Stimulated activated CD4-positive, alpha-beta T cell treated with anti-CD3 and anti-CD28 coated beads, TNF-alpha, amount 100 ng/mL, for 48 hours (primary cell): ENCODE data around the gene NTMT1.
"Not testable (repeated sequence)": the region's sequence is repeated elsewhere in the genome, so short reads cannot be mapped to it uniquely, and the experiment has no call there.

Experiments used
- DNase-seq, 3 donors: peaks; one replicate each; pipeline ENCODE4 v3.0.0-alpha.2; 2020; ENCODE audit warnings: low read depth in 3 of 3

Gene NTMT1

DNA sequence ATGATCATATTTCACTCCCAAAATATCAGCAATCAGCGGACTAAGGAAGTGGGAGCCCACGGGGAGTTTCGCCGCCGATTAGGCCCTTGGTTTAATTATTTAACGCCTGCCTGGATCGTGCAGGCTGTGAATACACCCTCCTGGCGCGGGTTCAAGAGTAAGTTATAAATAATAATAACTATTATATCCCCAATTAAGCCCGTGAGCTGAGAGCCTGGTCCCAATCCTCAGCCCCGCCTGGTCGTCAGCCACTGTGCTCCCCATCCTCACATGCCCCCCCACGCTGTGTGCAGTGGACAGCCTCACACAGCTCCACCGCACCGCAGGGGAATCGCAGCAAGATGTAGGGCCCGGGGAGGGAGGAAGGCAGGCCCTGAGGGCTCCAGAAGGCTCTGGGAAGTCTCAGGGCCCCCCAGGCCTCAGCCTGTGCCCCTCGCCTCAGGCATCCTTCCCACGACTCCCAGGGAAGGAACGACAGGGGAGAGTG is 28.6 kb downstream of the NTMT1 start:
- no peak for DNase-seq

DNA sequence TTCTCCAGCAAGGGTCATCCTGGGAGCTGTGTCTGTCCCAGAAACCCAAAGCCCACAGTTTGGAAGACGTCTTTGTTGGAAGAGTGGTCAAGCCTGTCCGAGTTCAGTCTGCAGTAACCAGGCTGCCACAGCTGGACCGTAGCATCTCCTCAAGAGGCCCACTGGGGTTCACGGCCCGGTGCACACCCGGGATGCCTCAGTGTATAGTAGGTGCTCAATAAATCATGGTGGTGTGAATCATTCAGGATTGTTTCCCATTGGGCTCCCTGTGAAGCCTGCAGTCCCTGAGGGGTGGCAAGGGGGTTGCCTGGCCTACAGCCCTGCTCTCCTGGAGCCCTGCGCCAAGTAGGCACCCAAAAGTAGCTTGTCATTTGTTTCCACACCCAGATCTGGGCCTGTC is 29.2 kb downstream of the NTMT1 start:
- DNase-seq = no peak

- DNase-seq = no peak
Observed at GRCh38 chr9:129655696-129656095, 29.7 kb downstream of the NTMT1 start.

DNA sequence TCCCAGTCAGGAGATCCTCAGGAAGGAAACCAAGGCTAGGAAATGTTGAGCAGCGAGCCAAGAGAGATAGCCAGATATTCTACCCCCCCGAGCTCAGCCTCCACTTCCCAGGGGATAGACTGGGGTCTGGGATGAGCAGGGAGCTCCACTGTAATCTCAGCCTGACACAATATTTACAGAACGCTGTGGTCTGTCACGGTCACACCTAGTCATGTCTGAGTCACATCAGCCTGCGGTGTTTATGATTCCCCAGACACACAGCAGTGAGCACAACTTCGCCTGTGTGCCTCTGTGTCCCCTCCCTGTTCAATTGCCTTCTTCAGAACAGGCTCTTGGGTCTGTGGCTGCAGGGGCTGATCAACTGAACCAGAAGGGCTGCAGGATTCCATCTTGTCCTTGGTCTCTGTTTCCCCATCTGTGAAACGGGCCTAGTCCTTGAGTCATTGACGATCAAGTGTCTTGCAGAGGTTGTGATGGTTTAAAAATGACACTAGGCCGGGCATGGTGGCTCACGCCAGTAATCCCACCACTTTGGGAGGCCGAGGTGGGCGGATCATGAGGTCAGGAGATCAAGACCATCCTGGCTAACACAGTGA is 30.9 kb downstream of the NTMT1 start:
- no peak for DNase-seq

DNA sequence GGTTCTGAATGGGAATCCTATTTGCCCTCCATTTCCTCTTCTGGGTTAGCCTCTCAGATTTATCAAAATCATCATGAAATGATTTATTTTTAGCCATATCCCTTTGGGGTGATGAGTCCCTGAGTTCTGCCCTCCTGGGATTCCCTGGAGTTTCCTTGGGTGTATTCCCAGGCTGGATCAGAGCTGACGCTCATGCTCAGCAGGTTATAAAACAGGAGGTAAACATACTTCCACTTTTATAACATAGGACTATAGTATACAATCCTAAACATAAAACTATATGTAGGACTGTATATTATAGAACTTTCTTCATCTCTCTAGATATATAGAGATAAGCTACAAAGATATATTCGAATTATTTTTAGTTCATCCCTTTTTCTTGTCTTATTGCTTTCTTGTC is 35.1 kb downstream of the NTMT1 start:
- no peak for DNase-seq

DNA sequence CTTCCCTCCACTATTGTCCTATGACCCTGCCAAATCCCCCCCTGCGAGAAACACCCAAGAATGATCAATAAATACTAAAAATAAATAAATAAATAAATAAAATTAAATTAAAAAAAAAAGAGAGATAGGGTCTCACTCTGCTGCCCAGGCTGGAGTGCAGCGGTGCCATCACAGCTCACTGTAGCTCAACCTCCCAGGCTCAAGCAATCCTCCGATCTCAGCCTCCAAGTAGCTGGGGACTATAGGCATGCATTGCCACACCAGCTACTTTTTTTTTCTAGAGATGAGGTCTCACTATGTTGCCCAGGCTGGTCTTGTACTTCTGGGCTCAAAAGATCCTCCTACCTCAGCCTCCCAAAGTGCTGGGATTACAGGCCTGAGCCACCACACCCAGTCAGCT is 36.3 kb downstream of the NTMT1 start:
- DNase-seq = not testable (repeated sequence)

DNA sequence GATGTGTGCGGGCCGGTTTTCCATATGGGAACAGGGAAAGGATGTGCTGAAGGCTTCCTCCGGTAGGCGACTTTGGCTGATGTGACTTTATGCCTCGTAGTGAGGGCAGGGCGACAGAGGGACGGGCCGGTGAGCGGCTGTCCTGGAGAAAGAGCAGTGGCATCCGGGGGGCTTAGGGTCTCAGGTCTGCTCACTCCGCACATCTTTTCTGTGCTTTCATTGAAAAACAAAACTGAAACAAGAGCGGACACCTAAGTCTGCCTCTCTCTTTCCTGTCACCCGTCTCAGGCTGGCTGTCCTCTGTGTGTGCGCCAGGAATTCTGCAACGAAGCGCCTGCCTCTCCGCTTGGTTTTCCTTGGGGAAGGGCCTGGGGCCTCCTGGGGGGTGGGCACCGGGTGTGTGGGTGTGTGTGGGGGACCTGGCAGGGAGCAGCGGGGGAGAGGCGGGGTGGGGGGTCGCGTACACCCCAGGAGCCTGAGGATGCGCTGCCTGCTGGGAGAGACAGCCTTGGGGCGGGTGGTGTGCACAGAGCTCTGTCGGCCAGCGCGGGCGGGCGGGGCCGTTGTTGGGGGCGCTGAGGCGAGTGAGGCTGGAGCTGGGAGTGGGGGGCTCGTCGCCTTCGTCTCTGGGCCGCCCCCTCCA is 38.9 kb downstream of the NTMT1 start:
- no peak for DNase-seq

- DNase-seq = no peak
Observed at GRCh38 chr9:129665389-129665775, 39.4 kb downstream of the NTMT1 start, which contains the start of gene PRRX2. Gene PRRX2 (plus strand): TSS chr9:129665647. CDS start chr9:129665868, 221 bp downstream.

DNA sequence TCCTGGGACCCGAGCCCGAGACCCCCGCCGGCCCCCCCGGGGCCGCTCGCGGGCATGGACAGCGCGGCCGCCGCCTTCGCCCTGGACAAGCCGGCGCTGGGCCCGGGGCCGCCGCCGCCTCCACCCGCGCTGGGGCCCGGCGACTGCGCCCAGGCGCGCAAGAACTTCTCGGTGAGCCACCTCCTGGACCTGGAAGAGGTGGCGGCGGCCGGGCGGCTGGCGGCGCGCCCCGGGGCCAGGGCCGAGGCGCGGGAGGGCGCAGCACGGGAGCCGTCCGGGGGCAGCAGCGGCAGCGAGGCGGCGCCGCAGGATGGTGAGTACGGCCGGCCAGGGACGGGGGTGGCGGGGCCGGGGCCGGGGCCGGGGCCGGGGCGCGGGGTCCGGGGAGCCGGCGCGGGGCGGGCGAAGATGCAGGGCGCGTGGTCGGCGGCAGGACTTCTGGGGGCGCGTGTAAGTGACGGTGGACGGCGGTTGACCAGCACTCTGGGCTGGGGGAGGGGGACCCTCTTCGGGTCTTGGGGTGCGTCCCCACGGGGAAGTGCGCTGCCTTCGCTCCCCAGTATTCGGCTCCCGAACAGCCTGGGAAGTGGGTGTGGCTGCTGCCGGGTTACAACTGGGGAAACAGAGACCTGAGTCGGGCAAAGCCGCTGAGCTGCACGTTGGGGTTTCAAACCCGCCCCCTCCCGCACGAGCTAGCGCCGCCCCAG is 40.0 kb downstream of the NTMT1 start:
- DNase-seq = no peak

DNA sequence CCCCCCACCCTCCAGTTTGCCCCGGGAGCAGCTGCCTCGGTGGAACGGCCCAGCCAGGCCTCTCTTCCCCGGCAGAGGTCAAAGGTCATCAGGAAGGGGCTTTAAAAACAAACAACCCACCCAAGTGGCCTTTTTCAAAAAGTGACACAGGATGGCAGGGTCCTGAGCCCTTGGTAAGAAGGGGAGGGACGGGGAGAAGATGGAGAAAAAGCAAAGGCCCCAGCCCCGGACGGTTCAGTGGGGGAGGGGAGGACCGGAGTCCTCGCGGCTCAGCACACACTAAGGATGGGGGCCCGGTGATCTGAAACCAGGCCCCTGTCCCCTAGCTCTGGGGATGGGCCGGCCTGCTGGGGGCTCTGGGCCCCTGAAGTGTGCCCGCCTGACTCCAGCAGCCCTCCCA is 40.6 kb downstream of the NTMT1 start:
- DNase-seq = no peak

DNA sequence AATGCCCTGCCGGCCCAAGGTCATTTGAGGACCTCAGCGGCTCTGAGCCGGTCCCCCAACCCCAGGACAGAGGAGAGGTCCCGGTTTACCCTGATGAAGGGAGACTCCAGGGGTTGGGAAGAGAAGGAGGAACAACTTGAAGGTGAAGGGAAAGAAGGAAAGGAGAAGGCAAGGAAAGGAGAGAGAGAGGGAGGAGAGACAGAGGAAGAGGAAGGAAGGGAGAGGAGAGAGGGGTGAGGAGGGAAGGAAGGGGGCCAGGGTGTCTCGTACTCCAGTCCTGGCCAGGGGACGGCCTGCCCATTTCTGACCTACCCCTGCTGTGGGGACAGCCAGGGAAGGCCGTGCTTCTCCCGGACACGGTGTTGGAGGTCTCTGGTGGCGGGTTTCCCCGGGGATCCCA is 41.4 kb downstream of the NTMT1 start:
- DNase-seq = no peak

DNA sequence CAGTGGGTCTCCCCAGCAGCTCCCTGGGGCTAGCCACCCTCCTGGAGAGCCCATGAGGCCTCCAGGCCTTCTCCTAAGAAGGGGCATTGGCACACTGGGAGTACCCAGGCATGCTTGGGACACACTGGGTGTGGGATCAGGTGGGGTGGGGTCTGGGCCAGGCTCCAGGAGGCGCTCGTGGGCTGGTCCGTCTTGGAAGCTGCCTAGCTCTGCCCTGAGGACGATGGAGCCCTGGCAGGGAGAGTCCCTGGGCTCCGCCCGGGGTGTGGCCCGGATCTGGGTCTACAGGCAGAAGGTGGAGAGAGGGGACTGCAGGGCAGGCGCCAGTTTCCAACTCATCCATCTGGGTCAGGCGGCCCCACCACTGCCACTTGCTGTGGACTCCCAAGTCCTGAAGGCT is 41.9 kb downstream of the NTMT1 start:
- no peak for DNase-seq

GRCh38 chr9:129669141-129669718 is 43.3 kb downstream of the NTMT1 start:
- no peak for DNase-seq

DNA sequence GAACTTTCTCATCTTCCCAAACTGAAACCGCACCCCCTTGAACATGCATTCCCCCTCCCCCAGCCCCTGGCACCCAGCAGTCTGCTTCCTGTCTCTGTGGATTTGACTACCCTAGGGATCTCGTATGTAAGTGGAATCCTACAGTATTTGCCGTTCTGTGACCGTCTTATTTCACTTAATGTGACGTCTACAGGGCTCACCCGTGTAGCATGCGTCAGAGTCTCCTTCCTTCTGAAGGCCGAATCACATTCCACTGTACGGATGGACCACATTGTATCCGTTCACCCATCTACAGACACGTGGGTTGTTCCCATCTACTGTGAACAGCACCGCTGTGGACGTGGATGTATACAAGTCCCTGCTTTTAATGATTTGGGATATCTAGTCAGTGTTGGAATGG is 44.0 kb downstream of the NTMT1 start:
- DNase-seq = no peak

- DNase-seq = no peak
Observed at GRCh38 chr9:129671065-129671464, 45.1 kb downstream of the NTMT1 start.

- peak in 1 of 3 donors; percentile 21 for DNase-seq
Observed at GRCh38 chr9:129671519-129671918, 45.6 kb downstream of the NTMT1 start.

DNA sequence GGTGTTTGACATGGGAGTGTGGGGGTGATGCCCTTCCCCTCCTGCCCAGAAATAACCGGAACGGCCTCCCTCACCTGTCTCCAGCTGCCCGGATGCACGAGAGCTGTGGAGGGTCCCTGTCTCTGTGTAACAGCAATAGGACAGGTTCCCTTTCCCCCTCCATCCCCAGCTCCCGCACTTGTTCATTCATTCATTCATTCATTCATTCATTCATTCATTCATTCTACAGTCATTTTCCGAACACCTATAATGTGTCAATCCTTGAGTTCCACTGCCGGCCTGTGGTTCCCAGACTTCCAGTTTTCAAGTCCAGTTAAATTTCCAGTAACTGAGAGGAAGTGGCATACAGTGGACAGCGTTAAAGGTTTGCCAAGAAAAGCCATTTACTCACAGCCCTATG is 46.7 kb downstream of the NTMT1 start:
- DNase-seq = no peak

DNA sequence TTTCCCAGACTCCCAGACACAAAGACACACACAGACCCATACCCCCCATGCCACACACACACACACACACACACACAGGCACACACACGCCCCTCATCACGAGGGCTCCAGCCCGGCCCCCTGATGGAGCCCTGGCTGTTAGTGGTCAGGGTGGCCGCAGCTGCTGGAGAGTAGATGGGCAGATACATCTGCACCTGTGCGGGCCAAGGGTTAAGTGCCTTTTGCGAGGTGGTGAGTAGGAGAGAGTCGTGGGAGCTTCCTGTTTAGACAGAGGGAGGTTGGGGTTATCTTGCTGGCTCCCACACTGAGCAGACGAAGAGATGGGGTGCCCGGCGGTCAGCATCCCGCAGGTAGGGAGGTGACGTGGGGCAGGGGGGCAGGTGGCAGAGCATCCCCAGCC is 47.6 kb downstream of the NTMT1 start:
- DNase-seq = no peak

DNA sequence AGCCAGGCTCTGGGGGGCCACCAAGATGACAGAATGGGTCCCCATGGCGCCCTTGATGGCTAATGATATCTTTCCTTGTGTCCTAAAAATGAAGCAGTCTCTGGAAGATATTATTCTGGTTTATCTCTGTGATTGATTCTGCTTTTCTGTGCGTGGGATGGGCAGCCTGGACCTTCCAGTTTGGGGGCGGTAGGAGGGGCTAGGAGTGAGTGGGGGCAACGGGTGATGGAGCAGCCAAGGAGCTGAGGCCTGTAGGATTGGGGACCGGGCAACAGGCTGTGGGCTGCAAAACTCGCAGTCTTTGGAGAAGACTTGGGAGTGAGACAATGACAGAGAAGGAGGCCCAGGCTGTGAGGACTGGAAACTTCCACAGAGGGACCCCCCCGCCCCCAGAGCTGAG is 48.3 kb downstream of the NTMT1 start:
- DNase-seq = no peak

DNA sequence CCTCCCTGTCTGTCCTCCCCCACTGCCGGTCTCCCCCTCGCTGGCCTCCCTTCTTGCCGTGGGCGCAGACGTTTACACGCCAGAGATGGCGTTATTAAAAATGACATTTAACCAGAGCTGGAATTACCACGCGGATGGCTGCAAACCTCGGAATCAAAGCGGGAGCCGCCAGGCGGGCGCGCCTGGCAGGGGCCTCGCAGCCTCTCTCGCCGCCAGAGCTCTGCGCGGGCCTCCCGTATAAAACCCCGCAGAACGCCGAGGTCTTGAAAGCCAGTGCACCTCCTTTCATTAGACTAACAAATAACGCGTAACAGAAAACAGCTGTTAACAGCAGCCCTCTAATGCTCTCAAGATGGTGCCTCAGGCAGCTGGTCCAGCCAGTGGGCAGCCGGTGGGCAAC is 49.7 kb downstream of the NTMT1 start:
- no peak for DNase-seq

DNA sequence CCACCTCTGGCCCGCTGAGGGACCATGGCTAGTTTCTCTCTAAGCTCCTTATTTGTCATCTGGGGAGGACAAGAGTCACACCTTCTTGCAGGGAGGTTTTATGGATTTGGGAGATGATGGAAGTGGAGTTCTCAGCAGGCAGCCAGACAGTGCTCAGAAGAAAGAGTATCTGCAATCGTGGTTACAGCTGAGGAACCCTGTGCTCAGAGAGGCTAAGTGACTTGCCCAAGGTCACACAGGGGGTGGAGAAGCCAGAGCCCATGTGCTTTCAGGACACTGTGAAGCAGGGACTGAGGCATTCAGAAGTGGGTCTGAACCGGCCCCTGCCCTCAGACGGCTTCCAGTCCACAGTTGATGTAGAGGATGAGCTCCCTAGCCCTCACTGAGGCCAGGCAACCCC is 50.3 kb downstream of the NTMT1 start:
- DNase-seq = no peak

DNA sequence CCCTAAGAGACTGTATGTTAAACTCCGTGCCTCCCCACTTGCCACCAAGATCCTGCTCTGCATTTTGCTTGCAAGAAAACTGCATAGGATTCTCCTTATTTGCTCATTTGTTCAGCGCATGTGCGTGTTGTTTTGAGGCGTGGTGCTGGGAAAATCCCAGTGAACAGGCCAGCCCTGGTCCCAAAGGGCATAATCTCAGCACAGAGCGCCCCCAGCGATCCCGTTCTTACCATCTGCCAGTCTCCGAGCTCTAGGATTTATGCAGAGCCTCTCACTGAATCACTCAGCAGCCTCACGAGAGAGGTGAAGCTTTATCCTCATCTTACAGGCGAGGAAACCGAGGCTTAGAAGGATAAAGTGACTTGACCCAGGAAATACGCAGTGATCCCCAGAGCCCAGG is 51.0 kb downstream of the NTMT1 start:
- DNase-seq = no peak

DNA sequence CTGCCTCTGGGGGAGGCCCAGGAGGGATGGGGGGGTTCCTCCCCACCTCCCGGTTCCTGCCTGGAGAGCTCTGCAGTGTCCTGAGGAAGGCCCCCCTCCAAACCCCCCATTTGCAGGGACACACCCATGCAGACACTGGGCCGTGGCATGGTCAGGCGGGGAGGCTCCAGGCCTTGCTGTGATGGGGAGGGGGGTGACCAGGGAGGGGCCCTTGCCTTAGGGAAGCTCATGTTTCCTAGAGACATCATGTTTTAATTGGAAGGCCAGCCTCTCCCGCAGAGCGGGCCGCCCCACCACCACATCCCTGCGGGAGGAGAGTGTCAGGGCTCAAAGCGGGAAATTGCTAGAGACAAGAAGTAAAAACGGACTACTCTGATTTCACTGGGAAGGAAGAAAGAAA is 51.5 kb downstream of the NTMT1 start:
- DNase-seq = no peak
